Measurements from ENCODE around the gene EXPH5.

Gene EXPH5

DNA sequence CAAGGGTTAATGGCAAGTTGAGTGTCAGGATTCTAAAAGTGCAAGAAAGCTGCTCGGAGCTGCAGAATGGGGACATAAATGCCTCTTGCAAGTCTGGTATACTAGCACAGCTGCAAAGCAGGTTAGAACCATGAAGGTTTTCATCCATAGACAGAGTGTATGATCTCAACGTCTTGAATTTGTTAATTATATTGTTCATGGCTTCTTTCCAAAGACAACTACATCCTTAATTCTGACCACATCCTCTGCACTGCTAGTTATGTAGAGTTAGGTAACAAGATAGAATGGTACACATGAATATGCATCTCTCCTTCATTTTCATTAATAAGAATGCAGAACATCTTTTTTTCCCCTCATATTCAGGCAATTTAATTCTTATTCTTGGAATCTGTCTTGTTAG lies 34.2 kb downstream of the EXPH5 start:
- peaks cover 7% of the 10 kb centered on the region for H3K4me1 Mint-ChIP-seq
- H3K9me3 Mint-ChIP-seq = no peaks in the 10 kb centered on the region
- H3K36me3 Mint-ChIP-seq = no peaks in the 10 kb centered on the region
- ATAC-seq (no peak), DNase-seq (ENCODE audit: low spot score in 2 of 2) (no peak)
- H3K4me3 Mint-ChIP-seq = no peak overlapping the region
- H3K27ac Mint-ChIP-seq = no peak overlapping the region

DNA sequence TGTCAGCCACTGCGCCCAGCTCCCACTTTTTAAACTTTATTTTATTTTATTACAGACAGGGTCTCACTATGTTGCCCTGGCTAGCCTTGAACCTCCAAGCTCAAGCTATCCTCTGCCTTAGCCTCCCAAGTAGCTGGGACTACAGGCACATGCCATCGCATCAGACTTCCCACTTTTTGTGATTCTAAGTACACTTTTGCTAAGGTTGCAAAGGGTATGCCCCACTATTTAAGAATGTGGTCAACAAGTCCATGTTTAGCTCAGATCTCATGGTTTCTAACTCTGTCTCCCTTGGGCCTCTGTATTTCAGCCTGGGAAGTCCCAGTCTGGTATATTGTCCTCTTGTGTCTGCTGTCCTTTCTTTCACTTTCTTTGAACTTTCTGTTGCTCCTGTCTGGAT lies 35.3 kb downstream of the EXPH5 start:
- no peak overlapping the region for H3K4me3 Mint-ChIP-seq

DNA sequence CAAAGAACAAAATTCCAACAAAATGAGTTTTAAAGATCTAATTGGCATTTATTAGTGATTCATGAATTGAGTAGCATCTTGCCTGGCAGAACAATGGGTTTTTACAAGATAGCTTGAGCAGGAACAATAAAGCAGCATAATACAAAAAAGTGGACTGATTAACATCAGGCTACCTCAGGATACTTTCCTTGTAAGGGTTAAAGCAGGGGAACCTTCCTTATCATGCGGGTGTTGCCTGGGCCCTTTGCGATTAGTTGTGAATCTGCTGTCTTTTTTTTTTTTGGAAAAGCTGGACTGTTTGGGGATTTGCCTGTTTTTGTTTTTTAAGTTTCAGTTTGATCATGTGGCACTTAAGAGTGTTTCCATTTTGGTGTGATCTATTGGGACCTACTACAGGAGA lies 37.5 kb downstream of the EXPH5 start:
- Mint-ChIP-seq H3K9me3 (no peaks in the 10 kb centered on the region), H3K27ac (no peak overlapping the region), H3K36me3 (no peaks in the 10 kb centered on the region), H3K4me1 (peaks cover 7% of the 10 kb centered on the region), H3K4me3 (no peak overlapping the region)
- no peak for DNase-seq (ENCODE audit: low spot score in 2 of 2)
- no peak for ATAC-seq

More for the DNA sequence above, 35.3 kb downstream of the EXPH5 start:
- no peaks in the 10 kb centered on the region for H3K36me3 Mint-ChIP-seq
- DNase-seq (ENCODE audit: low spot score in 2 of 2) (peak in 1 of 2 donors; percentile 37), ATAC-seq (no peak)
- peaks cover 7% of the 10 kb centered on the region for H3K4me1 Mint-ChIP-seq
- no peak overlapping the region for H3K27ac Mint-ChIP-seq
- no peaks in the 10 kb centered on the region for H3K9me3 Mint-ChIP-seq

DNA sequence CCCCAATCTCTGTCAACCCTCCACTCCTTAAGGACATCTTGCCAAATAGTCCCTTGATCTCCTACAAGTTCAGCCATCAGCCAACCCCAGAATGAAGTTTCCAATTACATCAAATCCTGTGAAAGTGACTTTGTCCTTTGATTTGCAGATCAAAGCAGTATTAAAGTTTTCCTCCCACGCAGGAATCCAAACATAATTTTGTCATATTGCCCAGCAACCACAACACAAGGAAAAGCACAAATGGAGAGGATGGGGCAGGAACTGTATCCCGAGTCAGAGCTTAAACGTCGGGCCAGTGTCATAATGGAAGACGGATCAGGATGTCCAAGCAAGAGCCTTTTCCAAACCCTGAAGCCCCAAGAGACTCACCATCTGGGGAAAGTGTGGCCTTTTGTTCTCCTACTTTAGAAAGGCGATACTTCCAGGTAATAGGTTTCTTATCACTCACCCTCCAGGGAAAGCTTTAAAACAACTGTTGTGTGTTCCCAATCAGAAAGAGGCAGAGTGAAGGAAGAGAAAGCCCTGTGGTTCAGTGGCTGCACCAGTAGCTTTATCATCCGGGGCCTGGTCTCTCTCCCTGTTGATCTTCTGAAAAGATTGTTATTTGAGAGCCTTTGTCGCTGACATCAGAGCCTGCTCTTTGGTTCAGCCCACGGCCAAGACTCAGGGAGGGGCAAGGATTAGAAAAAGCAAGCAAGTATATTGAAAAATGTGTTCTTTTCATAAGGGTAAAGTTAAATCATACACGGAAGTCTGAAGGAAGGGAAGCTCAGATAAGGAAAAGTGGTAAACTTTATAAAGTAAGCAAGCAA lies 41.7 kb downstream of the EXPH5 start:
- H3K4me1 Mint-ChIP-seq = no peaks in the 10 kb centered on the region

DNA sequence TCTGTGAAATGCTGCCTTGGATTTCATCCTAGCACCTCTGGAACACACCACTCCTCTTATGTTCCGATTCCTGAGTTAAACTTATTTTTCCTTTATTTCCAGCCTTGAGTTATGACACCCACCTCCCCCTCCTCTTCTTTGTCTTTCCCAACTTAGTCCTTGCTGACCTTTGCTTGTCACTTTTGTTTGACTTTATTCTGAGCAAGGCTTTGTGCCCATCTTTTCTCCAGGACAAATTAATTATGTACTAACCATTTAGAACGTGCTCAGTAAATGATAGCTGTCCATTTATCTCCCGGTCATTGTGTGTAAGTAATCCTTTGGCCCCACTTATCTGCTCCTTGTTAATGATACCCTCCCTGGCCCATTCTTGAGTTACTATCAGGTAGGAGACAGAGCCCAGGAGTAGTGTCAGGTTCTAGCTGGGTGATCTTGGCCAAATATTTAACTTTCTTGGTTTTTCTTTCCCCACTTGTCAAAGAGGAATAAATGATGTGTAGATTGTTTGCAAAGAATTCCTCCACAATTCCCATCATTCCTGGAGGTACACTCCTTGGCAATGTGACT lies 44.2 kb downstream of the EXPH5 start:
- Mint-ChIP-seq H3K9me3 (no peaks in the 10 kb centered on the region), H3K36me3 (no peaks in the 10 kb centered on the region), H3K4me1 (no peaks in the 10 kb centered on the region), H3K4me3 (no peak overlapping the region), H3K27ac (no peak overlapping the region)
- DNase-seq (ENCODE audit: low spot score in 2 of 2) = no peak
- no peak for ATAC-seq

More for the DNA sequence above, 41.7 kb downstream of the EXPH5 start:
- Mint-ChIP-seq H3K9me3 (no peaks in the 10 kb centered on the region), H3K27ac (no peak overlapping the region), H3K4me3 (no peak overlapping the region), H3K36me3 (no peaks in the 10 kb centered on the region)
- ATAC-seq (no peak), DNase-seq (ENCODE audit: low spot score in 2 of 2) (no peak)

DNA sequence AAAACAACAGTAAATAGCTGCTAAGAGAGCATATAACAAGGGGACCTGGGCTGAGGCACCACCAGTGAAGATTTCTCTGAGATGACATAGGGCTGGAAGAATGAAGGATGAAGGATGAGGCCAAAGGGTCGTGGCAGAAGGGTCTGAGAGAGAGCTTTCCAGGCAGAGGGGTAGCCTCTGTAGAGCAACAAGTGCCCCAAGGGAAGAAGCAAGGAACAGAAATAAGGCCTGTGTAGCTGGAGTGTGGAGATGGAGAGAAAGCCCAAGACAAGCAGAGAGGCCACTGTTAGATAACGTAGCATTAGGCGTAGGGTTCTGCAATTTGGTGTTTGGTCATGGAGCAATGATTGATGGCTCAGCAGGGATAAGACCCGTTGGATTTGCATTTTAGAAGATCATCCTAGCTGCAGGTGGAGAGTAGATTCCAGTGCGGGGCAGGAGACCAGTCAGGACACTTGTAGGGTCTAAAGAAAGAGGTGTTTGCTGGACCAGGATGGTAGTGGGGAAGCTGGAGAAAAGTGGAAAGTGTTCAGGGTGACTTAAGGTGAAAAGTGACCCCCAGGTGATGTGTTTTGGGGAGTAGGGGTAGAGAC lies 47.6 kb downstream of the EXPH5 start:
- H3K27ac Mint-ChIP-seq = no peak overlapping the region
- DNase-seq (ENCODE audit: low spot score in 2 of 2) (no peak), ATAC-seq (no peak)
- H3K36me3 Mint-ChIP-seq = no peaks in the 10 kb centered on the region
- H3K4me3 Mint-ChIP-seq = no peak overlapping the region
- H3K4me1 Mint-ChIP-seq = no peaks in the 10 kb centered on the region
- no peaks in the 10 kb centered on the region for H3K9me3 Mint-ChIP-seq

DNA sequence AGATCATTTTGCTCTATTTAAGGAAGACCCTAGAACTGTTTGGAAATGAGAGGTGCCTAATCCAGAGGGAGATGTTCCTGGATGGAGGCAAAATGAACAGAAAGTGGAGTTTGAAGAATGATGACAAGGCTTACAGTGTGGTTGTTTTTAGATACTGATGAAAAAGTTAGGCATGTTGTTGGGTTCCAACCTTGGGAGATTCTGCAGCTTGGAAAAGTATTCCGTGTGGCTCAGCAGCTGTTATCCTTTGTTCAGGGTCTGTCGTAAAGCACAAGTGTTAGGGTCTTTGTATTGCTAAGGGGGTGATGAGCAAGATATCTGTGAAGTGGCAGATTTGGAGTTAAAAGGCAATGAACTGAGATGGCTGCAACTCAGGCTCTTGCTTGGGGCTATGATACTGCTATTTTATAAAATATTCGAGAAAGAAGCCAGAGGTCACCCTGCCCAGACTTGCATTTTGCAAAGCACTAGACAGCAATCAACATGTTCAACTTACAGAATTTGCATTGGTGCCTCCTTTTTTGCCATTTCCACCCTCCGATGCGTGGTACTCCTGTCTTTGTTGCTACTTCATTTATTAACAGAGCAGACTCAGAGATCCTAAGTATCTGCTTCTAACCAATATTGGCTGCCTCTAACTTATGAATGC lies 50.1 kb downstream of the EXPH5 start:
- ATAC-seq = no peak
- no peaks in the 10 kb centered on the region for H3K36me3 Mint-ChIP-seq
- no peaks in the 10 kb centered on the region for H3K9me3 Mint-ChIP-seq
- no peak overlapping the region for H3K27ac Mint-ChIP-seq
- H3K4me1 Mint-ChIP-seq = peaks cover 2% of the 10 kb centered on the region
- no peak overlapping the region for H3K4me3 Mint-ChIP-seq
- no peak for DNase-seq (ENCODE audit: low spot score in 2 of 2)

DNA sequence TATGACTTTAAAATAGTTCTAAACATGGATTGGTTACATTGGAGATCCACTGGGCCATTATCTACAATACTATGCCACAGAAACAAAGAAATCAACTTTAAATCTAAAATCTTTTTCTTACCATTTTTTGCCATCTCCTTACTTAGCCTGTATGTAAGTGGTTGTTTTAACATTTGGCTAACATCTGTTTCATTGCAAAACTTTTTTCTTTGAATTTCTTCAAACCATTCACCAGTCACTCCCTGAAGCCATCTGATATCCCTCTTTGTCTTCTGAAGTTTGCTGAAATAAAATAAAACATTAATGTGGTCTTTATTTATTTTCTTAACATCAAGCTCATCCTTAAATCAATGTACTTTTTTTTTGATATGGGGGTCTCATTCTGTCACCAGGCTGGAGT lies 52.0 kb downstream of the EXPH5 start:
- H3K9me3 Mint-ChIP-seq = no peaks in the 10 kb centered on the region
- DNase-seq (ENCODE audit: low spot score in 2 of 2) = no peak
- no peaks in the 10 kb centered on the region for H3K36me3 Mint-ChIP-seq
- H3K4me3 Mint-ChIP-seq = no peak overlapping the region
- peaks cover 9% of the 10 kb centered on the region for H3K4me1 Mint-ChIP-seq
- no peak overlapping the region for H3K27ac Mint-ChIP-seq
- ATAC-seq = no peak

DNA sequence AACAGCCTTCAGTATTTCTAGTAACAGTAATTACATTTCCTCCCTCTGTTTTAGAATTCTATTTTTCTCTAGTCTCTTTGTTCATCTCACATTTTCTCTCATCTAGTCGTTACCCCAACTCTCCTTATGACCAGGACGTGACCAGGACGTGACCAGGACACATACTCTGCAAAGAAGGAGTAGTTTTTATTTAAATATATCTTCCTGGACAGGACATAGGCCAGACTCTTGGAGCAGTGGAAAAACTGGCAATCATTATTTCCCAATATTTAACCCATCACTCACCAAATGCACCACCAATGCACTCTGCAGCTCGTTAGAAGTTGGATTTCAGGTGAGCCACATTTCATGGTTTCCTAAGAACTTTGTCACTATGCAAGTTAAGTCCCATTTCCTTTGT lies 55.1 kb downstream of the EXPH5 start:
- Mint-ChIP-seq H3K27ac (no peak overlapping the region), H3K4me3 (no peak overlapping the region), H3K36me3 (no peaks in the 10 kb centered on the region), H3K4me1 (peaks cover 9% of the 10 kb centered on the region), H3K9me3 (no peaks in the 10 kb centered on the region)
- ATAC-seq (no peak), DNase-seq (ENCODE audit: low spot score in 2 of 2) (no peak)

DNA sequence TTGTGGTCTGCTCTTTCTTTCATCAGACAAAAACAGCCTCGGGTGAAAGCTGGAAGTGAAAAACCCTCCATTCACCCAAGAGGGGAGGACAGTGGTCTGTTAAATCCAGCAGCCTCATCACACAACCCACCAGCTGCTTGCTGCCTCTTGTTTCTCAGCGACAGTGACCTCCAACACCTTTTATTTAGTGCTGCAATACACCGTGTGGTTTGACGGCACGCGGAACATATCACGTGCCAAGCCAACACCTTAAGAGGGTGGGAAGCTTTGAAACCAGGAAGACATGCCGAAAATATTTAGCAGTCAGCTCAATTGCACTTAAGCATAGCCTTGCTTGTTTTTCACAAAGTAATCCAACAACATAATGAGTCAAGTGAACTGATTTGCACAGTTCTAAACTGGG lies 55.5 kb downstream of the EXPH5 start:
- H3K36me3 Mint-ChIP-seq = no peaks in the 10 kb centered on the region
- H3K4me3 Mint-ChIP-seq = no peak overlapping the region
- no peak overlapping the region for H3K27ac Mint-ChIP-seq
- no peak for DNase-seq (ENCODE audit: low spot score in 2 of 2)
- H3K4me1 Mint-ChIP-seq = peaks cover 9% of the 10 kb centered on the region
- no peaks in the 10 kb centered on the region for H3K9me3 Mint-ChIP-seq
- ATAC-seq = no peak

DNA sequence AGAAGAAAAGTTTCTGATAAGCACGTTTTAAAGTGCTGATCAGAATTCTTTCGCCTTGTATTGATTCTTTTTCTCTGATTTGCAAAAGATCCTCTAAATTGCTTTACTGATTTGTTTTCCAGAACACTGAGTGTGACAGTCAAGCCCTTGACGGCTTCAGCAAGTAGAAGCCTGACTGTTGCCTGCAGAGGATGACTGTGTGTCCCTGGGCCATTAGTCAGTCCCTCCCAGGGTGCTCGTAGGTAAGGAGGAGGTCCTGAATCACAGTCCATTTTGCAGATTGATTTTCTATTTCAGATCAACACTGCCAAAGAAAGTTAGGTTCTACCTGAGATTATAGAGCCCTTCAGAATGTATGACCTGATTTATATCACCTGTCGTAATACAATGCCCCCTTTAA lies 56.8 kb downstream of the EXPH5 start:
- no peaks in the 10 kb centered on the region for H3K9me3 Mint-ChIP-seq
- ATAC-seq (no peak), DNase-seq (ENCODE audit: low spot score in 2 of 2) (no peak)
- no peaks in the 10 kb centered on the region for H3K36me3 Mint-ChIP-seq
- H3K4me3 Mint-ChIP-seq = no peak overlapping the region
- H3K27ac Mint-ChIP-seq = no peak overlapping the region
- H3K4me1 Mint-ChIP-seq = peaks cover 9% of the 10 kb centered on the region

DNA sequence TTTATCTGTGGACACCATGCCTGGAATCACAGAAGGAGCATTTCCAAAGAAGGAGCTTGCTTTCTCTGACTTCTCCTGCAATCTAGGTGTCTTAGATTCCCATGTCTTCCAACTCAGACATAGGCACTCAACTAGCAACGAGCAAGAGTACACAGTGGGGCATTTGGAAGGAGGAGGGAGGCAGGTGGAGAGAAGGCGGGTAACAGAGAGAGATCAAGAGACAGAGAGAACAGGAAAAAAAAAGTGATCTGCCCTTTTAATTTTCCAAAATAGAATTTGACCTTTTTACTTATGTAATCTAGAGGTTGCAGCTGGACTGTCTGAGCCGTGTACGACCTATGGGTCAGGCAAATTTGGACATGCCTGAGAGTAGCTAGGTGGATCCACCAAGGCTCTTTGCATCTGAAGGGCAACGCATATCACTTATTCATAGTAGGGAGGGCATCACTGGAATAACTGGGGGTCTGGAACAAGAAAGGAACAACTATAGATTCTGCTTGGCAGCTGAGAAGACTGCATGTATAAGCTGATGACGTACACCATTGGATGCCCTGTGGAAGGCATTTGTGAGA lies 58.1 kb downstream of the EXPH5 start:
- Mint-ChIP-seq H3K4me1 (peaks cover 9% of the 10 kb centered on the region), H3K27ac (no peak overlapping the region), H3K9me3 (no peaks in the 10 kb centered on the region), H3K36me3 (no peaks in the 10 kb centered on the region), H3K4me3 (no peak overlapping the region)
- ATAC-seq = no peak
- no peak for DNase-seq (ENCODE audit: low spot score in 2 of 2)

DNA sequence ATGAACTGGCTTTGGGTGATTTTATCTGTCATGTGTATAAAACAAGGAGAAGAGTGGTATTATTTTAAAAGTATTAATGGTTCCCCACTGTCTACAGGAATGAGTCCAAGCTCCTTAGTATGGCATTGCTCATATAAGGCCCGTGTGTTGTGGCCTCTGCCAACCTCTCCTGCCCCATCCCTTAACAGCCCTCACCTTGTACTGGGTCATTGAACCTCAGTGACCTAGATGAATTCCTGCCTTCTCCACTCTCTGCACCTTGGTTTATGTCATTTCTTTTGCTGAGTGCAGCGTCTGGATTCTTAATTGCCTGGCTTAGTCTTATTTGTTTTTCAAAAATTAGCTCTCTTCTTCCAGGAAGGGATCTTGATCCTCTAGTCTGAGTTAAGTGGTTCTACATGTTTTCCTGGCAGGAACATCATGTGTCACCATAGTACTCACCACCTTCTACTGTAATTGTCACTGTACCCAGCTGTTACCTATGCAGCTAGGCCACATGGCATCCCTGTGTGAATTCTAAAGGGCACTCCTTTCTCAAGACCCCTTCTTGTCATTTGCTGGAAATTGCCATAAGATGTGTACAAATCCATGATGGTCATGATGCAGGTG lies 59.2 kb downstream of the EXPH5 start:
- DNase-seq (ENCODE audit: low spot score in 2 of 2) (no peak), ATAC-seq (no peak)
- H3K4me1 Mint-ChIP-seq = peaks cover 9% of the 10 kb centered on the region
- no peak overlapping the region for H3K4me3 Mint-ChIP-seq
- H3K27ac Mint-ChIP-seq = no peak overlapping the region
- H3K9me3 Mint-ChIP-seq = no peaks in the 10 kb centered on the region
- H3K36me3 Mint-ChIP-seq = no peaks in the 10 kb centered on the region

DNA sequence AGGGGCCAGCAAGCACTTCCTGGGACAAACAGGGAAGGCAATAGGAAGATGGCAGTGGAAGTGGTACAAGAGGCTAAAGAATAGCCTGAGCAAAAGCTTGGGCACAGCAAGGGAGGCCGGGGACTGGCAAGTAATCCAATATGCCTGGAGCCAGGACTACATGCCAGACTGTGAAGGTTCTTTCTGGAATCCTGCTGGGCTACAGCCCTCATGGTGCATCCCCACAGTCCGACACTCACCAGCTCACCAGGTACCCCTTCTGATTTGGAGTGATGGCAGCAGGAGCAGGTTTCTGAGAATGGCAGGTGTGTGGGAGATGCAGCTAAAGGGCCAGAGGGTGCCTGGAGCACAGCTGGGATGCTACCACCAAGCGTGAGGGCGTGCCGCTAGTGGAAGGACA lies 63.1 kb downstream of the EXPH5 start:
- no peak overlapping the region for H3K4me3 Mint-ChIP-seq
- H3K9me3 Mint-ChIP-seq = no peaks in the 10 kb centered on the region
- DNase-seq (ENCODE audit: low spot score in 2 of 2) = no peak
- no peak for ATAC-seq
- H3K4me1 Mint-ChIP-seq = no peaks in the 10 kb centered on the region
- H3K27ac Mint-ChIP-seq = no peak overlapping the region
- H3K36me3 Mint-ChIP-seq = no peaks in the 10 kb centered on the region

DNA sequence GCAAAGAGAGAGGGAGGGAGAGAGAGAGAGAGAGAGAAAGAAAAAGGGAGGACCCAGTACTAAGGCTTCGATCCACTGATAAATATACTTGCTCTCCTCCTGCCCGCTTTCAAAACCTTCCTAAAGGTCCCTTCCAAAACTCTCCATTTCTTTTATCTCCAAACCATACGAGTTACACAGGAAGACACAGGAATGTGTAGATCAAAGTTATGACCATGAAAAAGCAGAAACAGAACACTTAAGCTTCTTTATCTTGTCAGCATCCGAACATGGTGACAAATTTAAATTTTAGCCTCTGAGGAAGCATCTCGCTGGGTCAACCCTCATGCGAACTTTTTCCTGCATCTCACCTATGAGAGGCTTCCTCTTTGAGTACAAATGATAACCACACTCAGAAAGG lies 66.2 kb downstream of the EXPH5 start:
- no peaks in the 10 kb centered on the region for H3K36me3 Mint-ChIP-seq
- H3K9me3 Mint-ChIP-seq = no peaks in the 10 kb centered on the region
- ATAC-seq = no peak
- no peak overlapping the region for H3K27ac Mint-ChIP-seq
- DNase-seq (ENCODE audit: low spot score in 2 of 2) = no peak
- no peaks in the 10 kb centered on the region for H3K4me1 Mint-ChIP-seq
- H3K4me3 Mint-ChIP-seq = no peak overlapping the region

Measured in stimulated activated effector memory CD8-positive, alpha-beta T cell treated with anti-CD3 and anti-CD28 coated beads, Interleukin-12 subunit alpha, Interleukin-12 subunit beta, amount 100 ng/mL, for 72 hours (primary cell).